IPS-NIHi11 (cell line): Measurements from ENCODE around the gene SLC22A5.

Source experiments
- DNase-seq: peaks from one replicate; pipeline ENCODE4 v3.0.0; 2012; ENCODE audit warnings: mixed read lengths, low spot score

SLC22A5 gene

DNA sequence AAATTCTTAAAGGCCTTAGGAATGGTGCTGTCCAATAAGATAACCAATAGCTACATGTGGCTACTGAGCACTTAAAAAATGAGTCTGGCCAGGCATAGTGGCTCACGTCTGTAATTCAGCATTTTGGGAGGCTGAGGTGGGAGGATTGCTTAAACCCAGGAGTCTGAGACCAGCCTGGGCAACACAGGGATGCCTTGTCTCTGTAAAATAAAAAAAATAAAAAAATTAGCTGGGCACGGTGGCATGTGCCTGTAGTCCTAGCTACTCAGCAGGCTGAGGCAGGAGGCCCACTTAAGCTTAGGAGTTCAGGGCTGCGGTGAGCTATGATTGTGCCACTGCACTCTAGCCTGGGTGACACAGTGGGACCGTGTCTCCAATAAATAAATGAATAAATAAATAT is 1.3 kb upstream of the SLC22A5 start:
- DNase-seq: no peak

DNA sequence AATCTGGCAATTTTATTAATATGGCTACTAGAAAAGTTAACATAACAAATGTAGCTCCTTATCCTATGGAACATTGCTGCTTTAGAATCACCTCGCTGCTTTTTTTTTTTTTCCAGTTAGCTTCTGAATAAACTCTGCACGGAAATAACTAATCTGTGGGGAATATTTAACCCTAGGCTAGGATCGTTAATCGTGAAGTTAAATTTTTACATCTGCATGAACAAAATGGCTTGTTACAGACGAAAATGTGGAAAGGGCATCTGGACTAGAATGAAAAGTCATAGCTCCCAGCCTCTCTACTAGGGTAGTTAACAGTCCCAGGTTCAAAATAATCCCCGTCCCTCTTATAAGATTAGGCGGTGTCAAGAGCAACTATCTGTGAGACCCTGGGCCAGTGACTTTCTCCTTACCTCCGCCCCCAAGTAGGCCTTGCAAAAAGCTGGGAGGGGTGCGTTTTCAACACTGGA is 470 bp upstream of the SLC22A5 start:
- no peak for DNase-seq

DNA sequence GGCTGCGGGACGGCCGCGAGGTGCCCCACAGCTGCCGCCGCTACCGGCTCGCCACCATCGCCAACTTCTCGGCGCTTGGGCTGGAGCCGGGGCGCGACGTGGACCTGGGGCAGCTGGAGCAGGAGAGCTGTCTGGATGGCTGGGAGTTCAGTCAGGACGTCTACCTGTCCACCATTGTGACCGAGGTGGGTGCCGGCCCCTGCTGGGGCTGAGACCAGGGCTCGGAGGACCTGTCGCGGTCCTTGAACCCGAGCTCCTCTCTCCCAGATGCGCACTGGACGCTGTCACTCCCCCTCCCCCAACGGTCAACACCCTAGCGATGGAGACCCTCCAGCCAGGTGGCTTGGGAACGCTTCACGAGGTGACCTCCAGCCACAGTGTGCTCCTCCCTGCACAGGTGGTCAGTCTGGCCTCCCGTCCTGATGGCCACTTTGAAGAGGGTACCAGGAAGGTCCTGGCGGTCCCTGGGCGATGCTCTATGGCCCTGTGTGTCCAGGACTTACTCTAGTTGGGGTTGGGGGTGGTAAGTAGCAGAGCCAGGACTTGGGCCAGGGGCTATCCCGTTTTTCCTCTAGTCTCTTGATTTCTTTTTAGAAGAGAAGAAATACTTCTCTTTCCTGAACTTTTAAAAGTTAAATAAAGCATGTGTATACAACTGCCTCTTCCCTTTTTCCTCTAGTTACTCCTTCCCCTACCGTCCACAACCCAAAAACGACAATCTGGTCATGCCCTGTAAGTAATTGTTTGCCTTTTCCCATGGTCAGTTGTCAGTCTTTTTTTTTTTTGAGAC is 866 bp downstream of the SLC22A5 start:
- no peak for DNase-seq

DNA sequence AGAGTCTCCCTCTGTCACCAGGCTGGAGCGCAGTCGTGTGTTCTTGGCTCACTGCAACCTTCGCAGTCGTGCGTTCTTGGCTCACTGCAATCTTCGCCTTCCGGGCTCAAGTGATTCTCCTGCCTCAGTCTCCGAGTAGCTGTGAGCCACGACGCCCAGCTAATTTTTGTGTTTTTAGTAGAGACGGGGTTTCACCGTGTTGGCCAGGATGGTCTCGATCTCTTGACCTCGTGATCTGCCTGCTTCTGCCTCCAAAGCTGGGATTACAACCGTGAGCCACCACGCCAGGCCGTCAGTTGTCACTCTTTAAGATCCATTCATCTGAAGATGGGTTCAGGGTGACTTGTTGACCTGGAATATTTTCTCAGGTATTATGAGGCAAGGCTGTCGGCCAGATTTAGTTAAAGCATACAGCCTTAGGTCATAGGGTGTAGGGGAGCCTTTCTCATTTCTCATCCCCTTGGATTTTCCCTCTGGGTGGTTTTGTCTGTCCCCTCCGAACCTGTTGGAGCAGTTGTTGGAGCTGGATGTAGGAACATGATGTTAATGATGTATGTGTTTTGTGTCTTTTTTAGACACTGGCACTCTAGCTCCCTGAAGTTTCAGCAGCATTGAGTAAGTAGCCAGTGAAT is 1.6 kb downstream of the SLC22A5 start:
- DNase-seq: no peak

- no peak for DNase-seq
These were observed 2.1 kb downstream of the SLC22A5 start for GRCh38 chr5:132371603-132371994.

GRCh38 chr5:132372127-132372526 is 2.6 kb downstream of the SLC22A5 start:
- DNase-seq: no peak

DNA sequence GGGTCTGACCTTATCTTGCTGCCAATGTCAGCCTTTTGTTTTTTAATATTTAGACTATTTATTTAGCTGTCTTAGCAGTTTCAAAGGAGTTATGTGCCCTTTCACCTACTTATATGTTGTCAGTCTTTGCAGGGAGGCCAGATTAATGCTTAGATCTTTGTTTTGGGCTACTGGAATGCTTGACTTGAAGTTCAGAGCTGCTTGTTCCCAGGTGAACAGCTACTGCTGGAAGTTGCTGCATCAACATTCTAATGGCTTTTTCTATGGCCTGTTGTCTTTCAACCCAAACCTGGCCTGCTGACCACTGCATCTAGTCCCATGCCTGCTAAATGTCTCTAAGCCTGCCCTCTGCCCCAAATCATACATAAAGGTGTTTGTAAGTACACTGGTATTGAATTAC is 3.0 kb downstream of the SLC22A5 start:
- DNase-seq: no peak

- DNase-seq: peak; percentile 7
These were observed 6.4 kb downstream of the SLC22A5 start for GRCh38 chr5:132375957-132376356.

DNA sequence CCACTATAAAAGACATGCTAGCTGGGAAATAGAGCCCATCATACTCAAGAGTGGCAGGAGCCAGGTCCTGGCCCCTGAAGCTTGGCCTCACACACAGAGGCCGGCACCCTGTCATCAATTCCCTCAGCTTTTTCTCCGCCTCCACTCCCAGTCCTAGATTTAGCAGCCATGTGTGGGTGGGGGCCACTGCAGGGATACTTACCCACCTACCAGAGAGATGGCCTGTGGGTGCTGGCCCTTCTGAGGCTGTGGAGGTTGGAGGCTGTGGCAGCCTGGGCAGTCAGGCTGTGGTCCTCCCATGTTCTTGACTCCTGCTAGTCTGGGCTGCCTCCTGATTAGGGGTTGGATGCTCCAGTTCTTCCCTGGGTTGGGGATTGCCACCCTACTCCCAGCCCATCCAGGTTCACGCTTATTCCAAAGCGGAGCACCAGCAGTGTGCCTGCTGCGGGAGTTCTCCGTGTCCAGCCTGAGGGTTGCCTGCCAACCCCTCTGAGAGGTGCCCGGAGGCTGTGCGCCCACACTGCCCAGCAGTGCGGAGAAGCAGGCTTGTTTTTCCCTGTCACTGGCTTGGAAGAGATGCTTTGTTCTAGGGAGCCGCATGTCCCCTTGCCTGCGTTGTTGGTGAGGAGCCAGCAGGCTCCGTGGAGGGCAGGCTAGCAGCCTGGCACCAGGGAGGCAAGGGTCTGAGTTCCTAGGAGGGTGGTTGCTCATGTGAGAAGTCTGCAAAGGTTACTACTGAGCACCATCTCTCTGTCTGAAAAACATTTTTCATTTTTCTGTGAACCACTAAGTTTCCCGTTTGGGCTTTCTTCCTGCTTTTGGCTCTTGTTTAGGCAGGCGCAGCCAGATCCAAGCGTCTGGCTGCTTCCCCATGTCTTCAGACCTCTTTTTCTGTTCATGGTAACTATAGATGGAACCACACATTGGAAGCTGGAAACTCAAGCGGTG is 7.5 kb downstream of the SLC22A5 start:
- peak; percentile 2 for DNase-seq

- no peak for DNase-seq
These were observed 8.2 kb downstream of the SLC22A5 start for GRCh38 chr5:132377738-132378137.

DNA sequence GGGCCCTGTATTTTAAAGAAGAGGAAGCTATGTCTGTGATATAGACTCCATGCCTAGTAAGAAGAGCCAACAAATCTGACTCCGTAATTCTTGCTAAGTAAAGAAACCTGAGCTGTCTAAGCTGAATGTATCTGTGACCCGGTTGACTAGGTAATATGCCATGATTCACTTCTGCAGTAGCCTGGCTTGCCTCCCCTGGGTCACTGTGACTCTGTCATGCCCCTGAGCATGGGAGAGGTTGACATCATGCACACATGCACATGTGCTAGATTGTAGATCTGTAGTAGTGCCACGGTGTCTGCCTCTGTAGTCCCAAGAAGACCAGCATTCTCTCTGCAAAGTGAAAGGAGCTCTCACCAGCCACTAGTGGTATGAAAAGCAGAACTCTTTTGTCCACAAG is 9.1 kb downstream of the SLC22A5 start:
- peak; percentile 9 for DNase-seq

GRCh38 chr5:132380047-132380446 is 10.5 kb downstream of the SLC22A5 start:
- DNase-seq: no peak

DNA sequence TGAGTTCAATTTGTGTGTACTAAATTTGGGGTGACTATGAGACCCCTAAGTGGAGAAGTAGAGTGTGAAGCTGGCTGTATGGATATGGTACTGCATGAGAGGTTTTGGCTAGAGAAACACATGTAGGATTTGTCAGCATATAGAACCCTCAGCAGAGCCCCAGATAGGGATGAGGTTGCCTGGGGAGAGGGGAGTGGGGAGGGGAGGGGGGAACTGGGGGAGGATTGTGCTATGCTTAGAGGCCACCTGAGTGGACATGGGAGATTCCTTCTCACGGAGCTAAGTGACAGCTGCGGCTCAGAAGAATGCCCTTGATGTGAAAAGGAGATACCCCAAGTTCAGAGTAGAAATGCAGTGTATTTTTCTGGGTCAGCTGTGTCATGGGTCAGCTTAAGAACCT is 11.2 kb downstream of the SLC22A5 start:
- no peak for DNase-seq

- no peak for DNase-seq
These were observed 12.1 kb downstream of the SLC22A5 start for GRCh38 chr5:132381614-132382013.

- no peak for DNase-seq
These were observed 13.8 kb downstream of the SLC22A5 start for GRCh38 chr5:132383261-132383660.

DNA sequence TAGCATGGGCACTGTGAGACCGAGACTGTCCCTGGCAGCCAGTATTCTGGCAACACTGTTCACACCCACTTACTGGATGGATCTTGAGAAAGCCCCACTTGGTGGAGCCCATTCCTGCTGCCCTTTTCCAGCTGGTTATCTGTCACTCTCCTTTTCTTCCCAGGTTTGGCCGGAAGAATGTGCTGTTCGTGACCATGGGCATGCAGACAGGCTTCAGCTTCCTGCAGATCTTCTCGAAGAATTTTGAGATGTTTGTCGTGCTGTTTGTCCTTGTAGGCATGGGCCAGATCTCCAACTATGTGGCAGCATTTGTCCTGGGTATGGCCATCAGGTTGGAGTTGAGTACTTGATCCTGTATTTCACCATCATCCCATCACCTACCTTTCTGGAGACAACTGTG is 14.5 kb downstream of the SLC22A5 start:
- no peak for DNase-seq

DNA sequence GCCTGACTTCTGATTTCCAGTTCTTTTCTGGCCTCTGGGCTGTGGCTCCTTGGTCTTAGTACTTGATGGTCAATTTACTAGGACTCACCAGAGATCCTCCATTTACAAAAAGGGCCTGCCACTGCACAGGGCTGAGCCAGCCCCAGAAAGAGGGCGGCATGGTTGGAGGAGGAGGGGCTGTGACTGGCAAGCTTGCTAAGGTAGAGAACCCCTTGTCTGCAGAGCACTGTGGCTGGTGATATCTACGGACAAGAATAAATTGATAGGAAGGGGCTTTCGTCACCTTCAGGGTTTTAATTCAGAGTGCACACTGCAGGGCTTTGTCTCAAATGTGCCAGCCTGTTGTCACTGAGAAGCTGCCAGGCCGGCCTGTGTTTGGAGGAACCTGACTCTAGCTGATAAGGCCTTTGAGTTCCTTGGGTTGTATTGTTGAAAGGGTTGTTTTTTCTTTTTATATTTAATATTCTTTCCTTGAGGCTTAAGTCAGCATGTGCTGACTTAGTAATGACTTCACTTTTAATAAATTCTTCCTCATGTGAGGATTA is 15.1 kb downstream of the SLC22A5 start:
- DNase-seq: no peak

- peak; percentile 82 for DNase-seq
These were observed 16.0 kb downstream of the SLC22A5 start for GRCh38 chr5:132385326-132386105.

DNA sequence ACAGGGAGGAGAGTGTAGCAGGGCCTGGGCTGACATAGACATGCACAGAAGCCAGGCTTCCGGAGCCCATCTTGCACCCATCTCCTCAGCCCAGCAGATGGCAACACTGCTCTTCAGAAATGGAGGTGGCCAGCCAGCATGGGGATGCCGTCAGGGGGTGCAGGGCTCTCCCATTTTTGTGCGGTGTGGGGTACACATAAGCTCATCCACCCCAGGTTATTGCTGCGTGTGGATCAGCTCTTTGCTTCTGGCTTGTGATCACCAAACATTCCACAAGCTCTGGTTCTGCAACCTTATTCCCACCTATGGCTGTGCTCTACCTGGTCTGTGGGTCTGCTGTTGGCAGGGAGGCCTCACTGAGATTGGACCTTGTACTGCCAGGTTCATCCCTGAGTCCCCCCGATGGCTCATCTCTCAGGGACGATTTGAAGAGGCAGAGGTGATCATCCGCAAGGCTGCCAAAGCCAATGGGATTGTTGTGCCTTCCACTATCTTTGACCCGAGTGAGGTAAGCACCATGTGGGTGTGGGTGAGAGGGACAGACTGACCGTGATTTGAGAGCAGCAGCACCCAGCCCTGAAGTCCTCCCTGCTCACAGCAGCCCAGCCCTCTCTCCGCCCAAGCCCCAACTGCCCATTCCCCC is 17.3 kb downstream of the SLC22A5 start:
- DNase-seq: peak; percentile 80

GRCh38 chr5:132387640-132388117 is 18.2 kb downstream of the SLC22A5 start:
- no peak for DNase-seq
